Neutrophil (primary cell): ENCODE results near the gene CRYBA4.
A peak's percentile ranks its signal among the peaks of the same experiment; 100 is the strongest.

Experiments
- H3K27ac ChIP-seq: fragments of 200-600 bp; sonication (generic); 2 replicates; pipeline ENCODE4 v1.5.1; 2016; ENCODE audit warnings: mild to moderate bottlenecking, moderate library complexity
- H3K27me3 ChIP-seq: fragments of 200-600 bp; sonication (generic); 2 replicates; pipeline ENCODE4 v1.6.0; 2016; ENCODE audit warnings: mild to moderate bottlenecking
- H3K36me3 ChIP-seq: fragments of 200-600 bp; sonication (generic); 2 replicates; pipeline ENCODE4 v1.5.1; 2017
- H3K4me1 ChIP-seq, 2 experiments: fragments of 200-600 bp in 1 of 2; sonication (generic) in 1 of 2; 1 replicate in 1 of 2; 2 replicates in 1 of 2; pipeline versions ENCODE4 v1.5.1 to v1.6.1; 2013 to 2016; ENCODE audit warnings: low read depth in 1 of 2, low read length in 1 of 2, mild to moderate bottlenecking in 1 of 2, moderate library complexity in 1 of 2; ENCODE audit not compliant: control insufficient read depth in 1 of 2, insufficient read depth in 1 of 2
- H3K4me3 ChIP-seq, 2 experiments: fragments of 200-600 bp in 1 of 2; sonication (generic) in 1 of 2; 1 replicate in 1 of 2; 2 replicates in 1 of 2; pipeline ENCODE4 v1.5.1; 2013 to 2016; ENCODE audit warnings: low read depth in 1 of 2, low read length in 1 of 2, mild to moderate bottlenecking in 1 of 2, moderate library complexity in 1 of 2
- H3K9me3 ChIP-seq: fragments of 200-600 bp; sonication (generic); 2 replicates; pipeline ENCODE4 v1.5.1; 2016
- TF ChIP-seq, protein P1 (sequence below): fragments of 200-600 bp; sonication (generic); IDR thresholded peaks from 2 replicates; pipeline ENCODE4 v1.5.1; 2016; ENCODE audit warnings: antibody characterized with exemption

Gene CRYBA4

DNA sequence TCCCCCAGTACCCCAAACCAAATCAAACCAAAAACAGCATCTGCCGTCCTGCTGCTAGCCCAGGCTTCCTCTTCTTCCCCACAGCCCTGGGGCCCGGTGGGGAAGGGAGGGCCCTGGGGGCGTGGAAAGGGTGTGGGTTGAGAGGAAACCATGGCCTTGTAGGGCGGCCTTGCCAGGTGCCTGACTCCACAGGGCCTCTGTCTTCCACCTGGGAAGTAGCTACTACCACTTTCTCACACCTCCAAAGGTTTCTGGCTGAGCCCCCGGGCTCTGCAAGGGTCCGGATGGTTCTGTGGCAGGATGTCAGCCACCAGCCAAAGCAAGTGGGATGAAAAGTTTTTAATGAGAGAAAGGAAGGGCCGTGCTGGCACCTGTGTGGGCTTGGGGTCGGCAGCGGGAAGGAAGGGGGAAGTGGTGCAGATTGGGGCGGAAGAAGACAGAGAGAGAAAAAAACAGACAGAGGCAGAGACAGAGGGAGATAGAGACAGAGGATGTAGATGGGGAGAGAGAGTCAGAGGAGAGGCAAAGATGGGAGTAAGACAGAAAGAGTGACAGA lies 42.4 kb upstream of the CRYBA4 start:
- H3K27me3 ChIP-seq, result no peaks in the 10 kb centered on the region
- H3K4me1 ChIP-seq, result peaks cover 62 to 63% of the 10 kb centered on the region in 2 experiments
- no peaks in the 10 kb centered on the region for H3K9me3 ChIP-seq
- H3K27ac ChIP-seq, result peak overlapping the region; percentile 87
- TF ChIP-seq, protein P1, sequence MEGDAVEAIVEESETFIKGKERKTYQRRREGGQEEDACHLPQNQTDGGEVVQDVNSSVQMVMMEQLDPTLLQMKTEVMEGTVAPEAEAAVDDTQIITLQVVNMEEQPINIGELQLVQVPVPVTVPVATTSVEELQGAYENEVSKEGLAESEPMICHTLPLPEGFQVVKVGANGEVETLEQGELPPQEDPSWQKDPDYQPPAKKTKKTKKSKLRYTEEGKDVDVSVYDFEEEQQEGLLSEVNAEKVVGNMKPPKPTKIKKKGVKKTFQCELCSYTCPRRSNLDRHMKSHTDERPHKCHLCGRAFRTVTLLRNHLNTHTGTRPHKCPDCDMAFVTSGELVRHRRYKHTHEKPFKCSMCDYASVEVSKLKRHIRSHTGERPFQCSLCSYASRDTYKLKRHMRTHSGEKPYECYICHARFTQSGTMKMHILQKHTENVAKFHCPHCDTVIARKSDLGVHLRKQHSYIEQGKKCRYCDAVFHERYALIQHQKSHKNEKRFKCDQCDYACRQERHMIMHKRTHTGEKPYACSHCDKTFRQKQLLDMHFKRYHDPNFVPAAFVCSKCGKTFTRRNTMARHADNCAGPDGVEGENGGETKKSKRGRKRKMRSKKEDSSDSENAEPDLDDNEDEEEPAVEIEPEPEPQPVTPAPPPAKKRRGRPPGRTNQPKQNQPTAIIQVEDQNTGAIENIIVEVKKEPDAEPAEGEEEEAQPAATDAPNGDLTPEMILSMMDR, result no peak
- H3K36me3 ChIP-seq, result peaks cover 29% of the 10 kb centered on the region
- H3K4me3 ChIP-seq, result peak overlapping the region; percentile 17 to 45

DNA sequence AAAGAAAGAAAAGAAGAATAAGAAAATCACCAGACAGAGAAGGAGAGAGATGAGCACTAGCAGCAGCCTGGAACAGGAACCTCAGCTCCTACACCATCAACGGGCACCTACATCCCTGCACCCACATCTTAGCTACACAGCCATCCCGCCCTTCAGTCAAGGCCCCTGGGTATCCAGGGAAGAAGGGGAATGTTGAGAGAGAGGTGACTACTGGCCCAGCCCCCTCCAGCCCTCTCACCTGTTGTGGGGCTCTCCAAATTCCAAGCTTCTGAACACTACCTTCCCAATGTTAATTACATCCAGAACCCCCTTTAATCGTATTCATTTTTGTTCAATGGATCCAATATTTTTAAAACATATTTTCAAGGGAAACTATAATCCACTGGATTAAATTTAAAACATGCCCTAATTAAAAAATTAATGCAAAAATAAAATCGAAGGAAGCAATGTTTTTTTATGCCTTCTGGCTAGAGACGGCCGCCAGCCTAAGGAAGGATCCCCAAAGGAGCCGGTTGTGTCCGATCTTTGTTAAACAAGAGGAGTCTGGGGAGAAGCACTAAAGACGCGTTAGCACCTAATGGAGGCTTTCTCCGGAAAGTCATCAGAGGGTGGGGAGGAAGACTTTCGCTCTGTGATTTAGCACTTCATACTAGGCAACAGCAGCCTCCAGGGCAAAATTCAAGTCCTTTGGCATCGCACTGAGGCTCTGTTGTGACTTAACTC lies 41.4 kb upstream of the CRYBA4 start:
- Histone ChIP-seq H3K27me3 (no peaks in the 10 kb centered on the region), H3K9me3 (no peaks in the 10 kb centered on the region), H3K36me3 (peaks cover 29% of the 10 kb centered on the region), H3K27ac (peak overlapping the region; percentile 87), H3K4me1 (peaks cover 52 to 59% of the 10 kb centered on the region in 2 experiments), H3K4me3 (peak overlapping the region; percentile 16 to 45)
- TF ChIP-seq, protein P1, result no peak

DNA sequence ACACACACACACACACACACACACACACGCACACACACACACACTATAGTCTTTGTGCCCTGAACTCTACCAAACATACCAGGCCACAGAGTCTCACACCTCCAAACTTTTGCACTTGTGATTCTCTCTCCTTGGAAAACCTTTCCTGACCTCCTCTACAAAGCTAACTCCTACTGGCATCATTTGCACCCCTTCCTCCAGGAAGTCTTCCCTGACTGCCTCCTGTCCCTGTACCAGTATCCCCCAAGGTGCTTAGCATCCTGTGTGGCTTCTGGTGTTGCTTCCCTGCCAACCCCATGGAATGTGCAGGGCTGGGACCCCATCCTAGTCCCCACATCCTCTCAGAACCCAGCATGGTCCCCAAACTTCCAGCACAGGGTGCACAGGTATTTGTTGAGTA lies 40.7 kb upstream of the CRYBA4 start:
- peaks cover 48 to 57% of the 10 kb centered on the region in 2 experiments for H3K4me1 ChIP-seq
- TF ChIP-seq, protein P1, result no peak
- H3K4me3 ChIP-seq, result no peak overlapping the region
- H3K36me3 ChIP-seq, result peaks cover 29% of the 10 kb centered on the region
- H3K27me3 ChIP-seq, result no peaks in the 10 kb centered on the region
- peak overlapping the region; percentile 7 for H3K27ac ChIP-seq
- no peaks in the 10 kb centered on the region for H3K9me3 ChIP-seq

DNA sequence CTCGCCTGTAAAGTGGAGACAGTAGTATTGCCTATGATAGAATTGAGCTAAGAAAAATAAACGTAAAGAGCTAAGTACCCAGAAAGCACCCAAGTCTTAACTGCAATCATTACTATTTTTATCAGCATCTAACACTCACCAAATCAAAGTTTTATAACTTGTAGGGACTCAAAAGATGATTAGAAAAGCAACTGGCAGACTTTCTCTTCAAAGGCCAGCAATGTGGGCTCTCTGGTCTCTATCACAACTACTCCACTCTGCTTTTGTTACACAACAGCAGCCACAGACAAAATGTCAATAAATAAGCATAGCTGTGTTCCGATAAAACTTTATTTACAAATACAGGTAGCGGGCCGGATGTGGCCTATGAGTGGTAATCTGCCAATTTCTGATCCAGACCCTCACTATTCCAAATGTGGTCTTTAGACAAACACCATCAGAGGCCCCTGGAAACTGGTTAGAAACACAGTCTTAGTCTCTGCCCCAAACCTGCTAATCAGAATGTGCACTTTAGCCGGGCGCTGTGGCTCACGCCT lies 40.1 kb upstream of the CRYBA4 start:
- Histone ChIP-seq H3K27me3 (no peaks in the 10 kb centered on the region), H3K27ac (no peak overlapping the region), H3K9me3 (no peaks in the 10 kb centered on the region), H3K4me1 (peaks cover 48 to 57% of the 10 kb centered on the region in 2 experiments), H3K4me3 (no peak overlapping the region), H3K36me3 (peaks cover 29% of the 10 kb centered on the region)
- TF ChIP-seq, protein P1, result no peak

GRCh38 chr22:26584010-26584409 lies 37.8 kb upstream of the CRYBA4 start:
- no peaks in the 10 kb centered on the region for H3K27me3 ChIP-seq
- H3K9me3 ChIP-seq, result no peaks in the 10 kb centered on the region
- H3K27ac ChIP-seq, result no peak overlapping the region
- H3K4me1 ChIP-seq, result peaks cover 49 to 58% of the 10 kb centered on the region in 2 experiments
- TF ChIP-seq, protein P1, result no peak
- H3K36me3 ChIP-seq, result peaks cover 29% of the 10 kb centered on the region
- no peak overlapping the region for H3K4me3 ChIP-seq
